CD4-positive, alpha-beta T cell treated with Interleukin-4 for 4 hours (primary cell): Measurements from ENCODE around the gene EPC2.
"Not testable (repeated sequence)": the region's sequence is repeated elsewhere in the genome, so short reads cannot be mapped to it uniquely, and the experiment has no call there.

Experiments
- DNase-seq: peaks from one replicate; pipeline ENCODE4 v3.0.0-alpha.2; 2020

EPC2 gene

DNA sequence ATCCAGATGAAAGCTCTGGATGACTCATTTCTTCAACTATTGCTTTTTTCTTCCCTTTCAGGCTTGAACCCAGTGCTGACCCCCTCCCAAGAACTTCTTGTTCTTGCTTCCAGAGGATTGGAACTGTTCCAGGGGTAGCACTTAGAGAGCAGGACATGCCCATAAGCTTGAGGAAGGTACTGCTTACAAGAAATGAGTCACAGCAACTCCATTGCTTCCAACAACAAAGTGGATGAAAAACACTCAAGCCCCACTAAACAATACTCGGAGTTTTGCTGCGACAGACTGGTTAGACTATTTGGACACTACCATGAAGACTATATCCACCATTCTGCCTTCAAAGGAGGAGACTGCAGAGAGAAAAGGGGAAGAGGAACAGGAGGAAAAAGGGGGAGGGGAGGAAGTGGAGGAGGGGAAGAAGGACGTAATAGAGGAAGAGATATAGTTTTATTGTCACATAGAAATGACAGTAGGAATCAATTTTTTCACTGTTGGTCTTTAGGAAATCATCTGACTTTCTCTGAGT, 1.6 kb upstream of the EPC2 start:
- DNase-seq = no peak

DNA sequence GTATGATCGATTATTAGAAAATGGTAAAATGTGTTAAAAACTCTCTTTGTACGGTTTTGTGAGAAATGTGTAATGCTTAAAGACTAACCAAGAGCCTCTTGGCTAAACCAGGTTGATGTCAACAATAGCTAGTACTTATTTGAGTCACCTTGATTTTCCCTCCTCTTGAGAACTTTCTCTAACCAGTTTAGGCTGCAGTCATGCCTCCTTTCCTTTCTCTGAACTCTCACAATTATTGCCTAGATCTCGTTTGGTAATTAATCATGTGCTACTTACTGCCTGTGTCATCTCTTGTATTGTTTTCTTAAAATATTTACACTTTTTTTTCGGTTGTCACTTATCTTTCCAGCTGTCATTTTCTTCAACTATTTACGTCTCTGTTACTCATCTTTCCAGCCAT, 1.1 kb upstream of the EPC2 start:
- DNase-seq = peak; percentile 48

- peak; percentile 93 for DNase-seq
These were observed 460 bp downstream of the EPC2 start for GRCh38 chr2:148644883-148645538.

GRCh38 chr2:148645539-148646230, 1.1 kb downstream of the EPC2 start:
- peak; percentile 93 for DNase-seq

- DNase-seq = no peak
These were observed 1.6 kb downstream of the EPC2 start for GRCh38 chr2:148646231-148646559.

DNA sequence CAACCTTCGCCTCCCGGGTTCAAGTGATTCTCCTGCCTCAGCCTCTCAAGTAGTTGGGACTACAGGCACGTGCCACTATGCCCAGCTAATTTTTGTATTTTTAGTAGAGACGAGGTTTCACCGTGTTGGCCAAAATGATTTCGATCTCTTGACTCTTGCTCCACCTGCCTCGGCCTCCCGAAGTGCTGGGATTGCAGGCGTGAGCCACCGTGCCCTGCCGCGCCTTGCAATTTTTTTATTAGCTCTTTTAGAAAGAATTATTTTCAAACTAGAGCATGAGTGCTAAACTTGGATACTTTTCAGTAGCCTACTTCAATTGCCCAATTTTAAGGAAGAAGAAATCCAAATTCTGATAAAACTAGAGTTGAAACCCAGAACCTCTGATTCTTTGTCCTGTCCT, 3.2 kb downstream of the EPC2 start:
- not testable (repeated sequence) for DNase-seq

DNA sequence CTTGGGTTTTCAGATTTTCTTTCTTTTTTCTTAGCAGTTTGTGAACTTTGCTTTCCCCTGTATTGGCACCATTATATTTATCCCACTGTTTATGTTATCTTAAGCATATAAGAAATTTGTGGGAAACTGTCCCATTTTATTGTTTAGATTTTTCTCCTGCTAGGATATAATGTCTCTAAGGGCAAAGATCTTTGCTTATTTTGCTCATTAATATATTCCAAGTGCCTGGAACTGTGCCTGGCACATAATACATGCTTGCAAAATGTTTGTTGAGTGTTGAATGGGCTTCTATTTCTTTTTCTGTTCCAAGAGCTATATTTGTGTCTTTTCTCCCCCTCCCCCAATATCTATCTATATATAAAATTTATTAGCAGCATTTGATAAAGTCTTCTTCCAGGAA, 5.4 kb downstream of the EPC2 start:
- DNase-seq = no peak

- no peak for DNase-seq
These were observed 6.3 kb downstream of the EPC2 start for GRCh38 chr2:148650881-148651280.

GRCh38 chr2:148651972-148652371, 7.4 kb downstream of the EPC2 start:
- no peak for DNase-seq

DNA sequence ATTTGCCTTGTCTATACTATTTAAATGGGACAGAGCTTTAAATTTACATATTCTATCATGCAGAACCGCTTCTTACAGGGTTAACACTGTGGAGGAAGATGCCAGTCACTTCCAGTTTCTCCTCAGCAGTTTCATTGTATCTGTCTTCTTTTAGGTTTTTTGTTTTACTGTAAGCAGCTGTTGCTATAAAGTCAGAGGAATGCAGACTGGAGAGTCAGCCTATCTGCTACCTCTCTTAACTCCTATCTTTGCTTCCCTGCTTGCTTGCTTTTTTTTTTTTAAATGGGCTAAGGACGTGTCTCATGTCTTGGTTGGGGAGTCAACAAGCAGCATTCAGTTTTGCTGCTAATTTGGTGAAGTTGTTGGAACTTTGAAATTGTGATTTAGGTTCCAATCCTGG, 8.9 kb downstream of the EPC2 start:
- no peak for DNase-seq

DNA sequence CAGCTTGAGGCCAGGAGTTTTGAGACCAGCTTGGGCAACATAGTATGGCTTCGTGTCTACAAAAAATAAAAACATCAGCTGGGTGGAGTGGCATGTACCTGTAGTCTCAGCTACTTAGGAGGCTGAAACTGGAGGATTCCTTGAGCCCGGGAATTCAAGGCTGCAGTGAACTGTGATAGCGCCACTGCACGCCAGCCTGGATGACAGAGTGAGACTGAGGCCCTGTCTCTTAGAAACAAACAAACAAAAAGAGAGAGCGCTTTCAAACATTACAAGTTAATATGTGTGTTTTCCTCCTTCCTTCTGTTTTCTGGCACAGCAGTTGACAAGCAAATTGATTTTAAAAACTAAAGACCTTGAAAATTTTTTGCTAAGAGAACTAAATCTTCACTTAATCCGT, 9.9 kb downstream of the EPC2 start:
- DNase-seq = no peak

- DNase-seq = no peak
These were observed 12.0 kb downstream of the EPC2 start for GRCh38 chr2:148656516-148656915.

DNA sequence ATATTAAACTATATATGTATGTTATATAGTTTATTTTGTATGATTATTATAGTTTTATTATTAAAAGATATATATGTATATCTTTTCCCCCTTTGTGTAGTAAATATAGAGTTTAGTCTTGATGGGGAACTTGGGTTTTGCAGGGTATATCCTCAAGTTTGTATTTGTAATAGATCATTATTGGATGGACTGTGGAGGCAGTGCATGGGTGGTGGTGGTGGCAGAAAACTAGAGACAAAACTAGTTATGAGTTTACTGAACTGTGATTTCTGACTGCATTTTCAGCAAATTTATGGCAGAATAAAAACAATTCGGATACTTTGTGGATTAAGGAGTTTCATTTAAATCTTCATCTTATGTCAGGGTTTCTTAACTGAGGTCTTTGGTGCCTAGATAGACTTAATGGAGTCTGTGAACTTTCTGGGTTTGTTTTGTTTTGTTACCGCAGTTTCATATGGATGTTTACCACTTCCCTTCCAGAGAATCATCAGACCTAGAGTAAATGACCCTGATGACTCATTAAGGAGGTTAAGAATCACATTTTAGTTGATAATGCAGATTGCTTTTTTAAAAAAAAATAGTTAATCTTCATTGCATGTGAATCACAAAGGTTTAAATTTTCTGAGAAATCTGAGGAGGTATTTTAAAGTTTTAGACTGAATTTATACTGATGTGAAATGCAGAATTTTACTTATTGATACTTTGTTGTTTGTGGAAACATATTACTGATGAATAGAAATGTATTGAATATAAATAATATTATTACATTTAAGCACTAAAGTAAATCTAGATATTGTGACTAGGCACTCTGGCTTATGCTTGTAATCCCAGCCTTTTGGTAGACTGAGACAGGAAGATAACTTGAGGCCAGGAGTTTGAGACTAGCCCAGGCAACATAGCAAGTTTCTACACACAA, 14.5 kb downstream of the EPC2 start:
- peak; percentile 91 for DNase-seq

- no peak for DNase-seq
These were observed 16.4 kb downstream of the EPC2 start for GRCh38 chr2:148660999-148661398.

DNA sequence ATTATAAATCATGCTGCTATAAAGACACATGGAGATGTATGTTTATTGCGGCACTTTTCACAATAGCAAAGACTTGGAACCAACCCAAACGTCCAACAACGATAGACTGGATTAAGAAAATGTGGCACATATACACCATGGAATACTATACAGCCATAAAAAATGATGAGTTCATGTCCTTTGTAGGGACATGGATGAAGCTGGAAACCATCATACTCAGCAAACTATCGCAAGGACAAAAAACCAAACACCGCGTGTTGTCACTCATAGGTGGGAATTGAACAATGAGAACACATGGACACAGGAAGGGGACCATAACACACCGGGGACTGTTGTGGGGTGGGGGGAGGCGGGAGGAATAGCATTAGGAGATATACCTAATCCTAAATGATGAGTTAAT, 17.8 kb downstream of the EPC2 start:
- DNase-seq = not testable (repeated sequence)

- DNase-seq = no peak
These were observed 19.7 kb downstream of the EPC2 start for GRCh38 chr2:148664229-148664628.

GRCh38 chr2:148666555-148666954, 22.0 kb downstream of the EPC2 start:
- DNase-seq = no peak

DNA sequence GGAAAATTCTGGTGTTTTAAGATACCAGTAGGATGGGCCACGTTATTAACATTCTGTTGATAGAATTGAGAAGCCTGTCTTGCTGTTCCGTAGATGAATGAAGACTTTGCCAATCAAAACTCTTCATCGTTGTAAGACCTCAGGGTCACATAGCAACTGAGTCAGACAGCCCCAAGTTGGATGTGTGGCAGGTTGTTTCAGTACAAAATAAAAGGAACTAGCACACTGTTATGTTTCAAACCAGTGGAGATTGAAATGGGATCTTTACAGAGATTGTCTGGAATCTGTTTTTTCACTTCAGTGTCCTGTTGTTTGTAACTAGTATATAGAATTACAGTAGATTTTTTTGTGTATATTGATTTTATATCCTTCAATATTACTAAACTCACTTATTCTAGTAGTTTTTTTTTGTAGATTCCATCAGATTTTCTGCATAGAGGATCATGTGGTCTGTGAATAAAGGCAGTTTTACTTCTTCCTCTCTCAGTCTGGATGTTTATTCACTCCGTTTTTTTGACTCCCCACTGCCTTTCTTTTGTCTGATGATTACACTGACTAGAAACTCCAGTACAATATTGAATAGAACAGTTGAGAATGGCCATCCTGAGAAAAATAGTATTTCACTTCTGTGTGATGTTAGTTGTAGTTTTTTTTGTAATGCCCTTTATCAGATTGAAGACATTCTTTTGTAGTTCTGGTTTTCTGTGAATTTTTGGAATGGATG, 22.7 kb downstream of the EPC2 start:
- no peak for DNase-seq

DNA sequence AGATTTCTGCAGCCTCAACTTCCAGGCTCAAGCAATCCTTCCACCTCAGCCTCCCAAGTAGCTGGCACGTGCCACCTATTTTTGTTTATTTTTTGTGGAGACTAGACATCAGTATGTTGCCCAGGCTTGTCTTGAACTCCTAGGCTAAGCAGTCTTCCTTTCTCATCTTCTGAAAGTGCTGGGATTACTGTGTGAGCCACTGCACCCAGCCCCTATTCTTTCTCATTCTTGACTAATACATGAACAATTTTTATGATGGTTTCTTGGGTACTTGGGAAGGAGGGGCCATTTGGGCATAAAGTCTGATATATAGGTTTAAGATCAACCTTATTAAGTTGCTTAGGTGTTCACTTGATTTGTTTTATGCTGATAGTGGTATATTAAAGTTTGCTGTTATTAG, 26.2 kb downstream of the EPC2 start:
- DNase-seq = no peak

GRCh38 chr2:148674063-148675020, 29.8 kb downstream of the EPC2 start:
- DNase-seq = peak; percentile 65

GRCh38 chr2:148675708-148676107, 31.2 kb downstream of the EPC2 start:
- no peak for DNase-seq
